Subcutaneous abdominal adipose tissue (tissue), 5 donors: Measurements from ENCODE around the gene SEMA6D.

ENCODE experiments used
- H3K27ac ChIP-seq: one replicate; pipeline ENCODE4 v1.7.0; 2013; ENCODE audit warnings: low read depth, mild to moderate bottlenecking, inconsistent platforms, low read length, moderate library complexity
- H3K27me3 ChIP-seq, 5 donors: one replicate each; pipeline ENCODE4 v1.7.0; 2013; ENCODE audit warnings: low read length in 5 of 5, inconsistent platforms in 1 of 5; ENCODE audit not compliant: control insufficient read depth in 5 of 5, insufficient read depth in 4 of 5
- H3K36me3 ChIP-seq, 5 donors: one replicate each; pipeline ENCODE4 v1.7.0; 2013; ENCODE audit warnings: low read length in 5 of 5; ENCODE audit not compliant: control insufficient read depth in 5 of 5, insufficient read depth in 5 of 5
- H3K4me1 ChIP-seq, 5 donors: one replicate each; pipeline ENCODE4 v1.7.0; 2013; ENCODE audit warnings: low read length in 5 of 5, mild to moderate bottlenecking in 3 of 5, moderate library complexity in 1 of 5; ENCODE audit not compliant: control insufficient read depth in 5 of 5, insufficient read depth in 5 of 5
- H3K4me3 ChIP-seq, 5 donors: one replicate each; pipeline ENCODE4 v1.7.0; 2013; ENCODE audit warnings: low read length in 5 of 5, low read depth in 1 of 5
- H3K9ac ChIP-seq, 5 donors: one replicate each; pipeline ENCODE4 v1.7.0; 2013; ENCODE audit warnings: low read length in 5 of 5, mild to moderate bottlenecking in 4 of 5, moderate library complexity in 3 of 5
- H3K9me3 ChIP-seq, 5 donors: one replicate each; pipeline ENCODE4 v1.7.0; 2013; ENCODE audit warnings: low read length in 5 of 5; ENCODE audit not compliant: control insufficient read depth in 5 of 5
- donor health status: healthy.
- donor health status: healthy.
- donor health status: healthy.
- donor health status: healthy.
- donor health status: healthy.

SEMA6D gene

GRCh38 chr15:47716516-47716915 is 789 bp upstream of the SEMA6D start:
- peak overlapping the region; percentile 30 to 84 (median 79) for H3K4me3 ChIP-seq
- peak overlapping the region in 1 of 5 donors; percentile 14 for H3K9ac ChIP-seq

GRCh38 chr15:47718497-47719437 is 1.5 kb downstream of the SEMA6D start:
- Histone ChIP-seq H3K27ac (peak overlapping the region; percentile 64), H3K9ac (peak overlapping the region; percentile 31 to 69 (median 58)), H3K9me3 (no peaks in the 10 kb centered on the region), H3K4me1 (peaks cover 3 to 49% (median 38%) of the 10 kb centered on the region in 5 donors), H3K4me3 (peak overlapping the region; percentile 72 to 89 (median 83)), H3K27me3 (no peaks in the 10 kb centered on the region), H3K36me3 (no peaks in the 10 kb centered on the region)

More at GRCh38 chr15:47716516-47716915, 789 bp upstream of the SEMA6D start:
- Histone ChIP-seq H3K9me3 (no peaks in the 10 kb centered on the region), H3K27ac (peak overlapping the region; percentile 64), H3K27me3 (no peaks in the 10 kb centered on the region), H3K4me1 (peaks cover 3 to 46% (median 36%) of the 10 kb centered on the region in 5 donors), H3K36me3 (no peaks in the 10 kb centered on the region)

- Histone ChIP-seq H3K9ac (peak overlapping the region in 2 of 5 donors; percentile 29 to 68), H3K27ac (peak overlapping the region; percentile 64), H3K36me3 (no peaks in the 10 kb centered on the region), H3K27me3 (no peaks in the 10 kb centered on the region), H3K9me3 (no peaks in the 10 kb centered on the region), H3K4me3 (peak overlapping the region in 3 of 5 donors; percentile 72 to 83 (median 79)), H3K4me1 (peaks cover 3 to 49% (median 39%) of the 10 kb centered on the region in 5 donors)
Measured at GRCh38 chr15:47719730-47720129, 2.4 kb downstream of the SEMA6D start.

- Histone ChIP-seq H3K9ac (no peak overlapping the region), H3K9me3 (no peaks in the 10 kb centered on the region), H3K4me1 (peaks cover 3 to 50% (median 36%) of the 10 kb centered on the region in 5 donors), H3K4me3 (peak overlapping the region in 2 of 5 donors; percentile 15 to 79), H3K36me3 (no peaks in the 10 kb centered on the region), H3K27me3 (no peaks in the 10 kb centered on the region), H3K27ac (no peak overlapping the region)
Measured at GRCh38 chr15:47720555-47720954, 3.2 kb downstream of the SEMA6D start.

- Histone ChIP-seq H3K9me3 (no peaks in the 10 kb centered on the region), H3K27ac (no peak overlapping the region), H3K36me3 (no peaks in the 10 kb centered on the region), H3K4me1 (peaks cover 3 to 39% (median 25%) of the 10 kb centered on the region in 5 donors), H3K27me3 (no peaks in the 10 kb centered on the region), H3K4me3 (no peak overlapping the region), H3K9ac (no peak overlapping the region)
Measured at GRCh38 chr15:47721676-47722075, 4.4 kb downstream of the SEMA6D start.

- Histone ChIP-seq H3K9ac (no peak overlapping the region), H3K27me3 (no peaks in the 10 kb centered on the region), H3K4me1 (peaks cover 3 to 20% (median 14%) of the 10 kb centered on the region in 5 donors), H3K9me3 (no peaks in the 10 kb centered on the region), H3K36me3 (no peaks in the 10 kb centered on the region), H3K27ac (no peak overlapping the region), H3K4me3 (no peak overlapping the region)
Measured at GRCh38 chr15:47724346-47724745, 7.0 kb downstream of the SEMA6D start.

- Histone ChIP-seq H3K27me3 (no peaks in the 10 kb centered on the region), H3K27ac (no peak overlapping the region), H3K4me1 (peaks cover 0 to 16% (median 9%) of the 10 kb centered on the region in 5 donors), H3K4me3 (no peak overlapping the region), H3K36me3 (no peaks in the 10 kb centered on the region), H3K9ac (no peak overlapping the region), H3K9me3 (no peaks in the 10 kb centered on the region)
Measured at GRCh38 chr15:47725051-47725450, 7.7 kb downstream of the SEMA6D start.

GRCh38 chr15:47725906-47726305 is 8.6 kb downstream of the SEMA6D start:
- no peak overlapping the region for H3K9ac ChIP-seq
- no peak overlapping the region for H3K4me3 ChIP-seq
- H3K27me3 ChIP-seq: no peaks in the 10 kb centered on the region
- H3K27ac ChIP-seq: no peak overlapping the region
- no peaks in the 10 kb centered on the region for H3K36me3 ChIP-seq
- H3K9me3 ChIP-seq: no peaks in the 10 kb centered on the region
- H3K4me1 ChIP-seq: peaks cover 0 to 9% (median 5%) of the 10 kb centered on the region in 5 donors

GRCh38 chr15:47726399-47726823 is 9.1 kb downstream of the SEMA6D start:
- Histone ChIP-seq H3K4me3 (no peak overlapping the region), H3K4me1 (peaks cover 0 to 9% (median 5%) of the 10 kb centered on the region in 5 donors), H3K27ac (no peak overlapping the region), H3K36me3 (no peaks in the 10 kb centered on the region), H3K9me3 (no peaks in the 10 kb centered on the region), H3K27me3 (no peaks in the 10 kb centered on the region), H3K9ac (no peak overlapping the region)

- Histone ChIP-seq H3K27me3 (no peaks in the 10 kb centered on the region), H3K27ac (no peak overlapping the region), H3K4me3 (no peak overlapping the region), H3K36me3 (no peaks in the 10 kb centered on the region), H3K9me3 (no peaks in the 10 kb centered on the region), H3K9ac (no peak overlapping the region), H3K4me1 (peaks cover 0 to 5% (median 0%) of the 10 kb centered on the region in 5 donors)
Measured at GRCh38 chr15:47727137-47727536, 9.8 kb downstream of the SEMA6D start.
